GM18870 (cell line): Measurements from ENCODE around the gene STX10.

Experiments
- ATAC-seq: cut with Tn5 transposase; IDR thresholded peaks from one replicate; pipeline ENCODE4 v1.9.1; 2021; ENCODE audit warnings: moderate library complexity; ENCODE audit not compliant: unreplicated experiment

The STX10 gene

DNA sequence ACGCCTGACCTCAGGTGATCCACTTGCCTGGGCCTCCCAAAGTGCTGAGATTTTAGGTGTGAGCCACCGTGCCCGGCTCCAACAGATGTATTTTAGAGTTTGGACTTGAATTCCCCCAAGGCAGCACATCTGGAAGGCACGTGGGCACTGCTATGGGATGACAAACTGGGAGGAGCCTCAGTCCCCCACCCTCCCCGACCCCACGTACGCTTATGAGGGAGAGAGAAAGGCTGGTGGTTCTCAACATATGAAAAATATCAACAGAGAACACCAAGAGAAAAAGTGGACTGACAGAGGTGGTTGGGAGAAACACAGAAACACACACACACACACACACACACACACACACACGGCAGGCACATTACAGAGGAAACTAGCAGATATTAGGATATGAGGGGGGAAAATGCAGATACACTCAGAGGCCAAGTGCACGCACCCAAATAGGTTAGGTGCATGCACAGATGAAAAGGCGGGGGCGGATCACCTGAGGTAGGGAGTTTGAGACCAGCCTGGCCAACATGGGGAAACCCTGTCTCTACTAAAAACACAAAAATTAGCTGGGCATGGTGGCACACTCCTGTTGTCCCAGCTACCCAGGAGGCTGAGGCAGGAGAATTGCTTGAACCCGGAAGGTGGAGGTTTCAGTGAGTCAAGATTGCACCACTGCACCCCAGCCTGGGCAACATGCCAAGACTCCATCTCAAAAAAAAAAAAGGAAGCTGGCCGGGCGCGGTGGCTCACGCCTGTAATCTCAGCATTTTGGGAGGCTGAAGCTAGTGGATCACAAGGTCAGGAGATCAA, 3.2 kb downstream of the STX10 start:
- no peak for ATAC-seq

DNA sequence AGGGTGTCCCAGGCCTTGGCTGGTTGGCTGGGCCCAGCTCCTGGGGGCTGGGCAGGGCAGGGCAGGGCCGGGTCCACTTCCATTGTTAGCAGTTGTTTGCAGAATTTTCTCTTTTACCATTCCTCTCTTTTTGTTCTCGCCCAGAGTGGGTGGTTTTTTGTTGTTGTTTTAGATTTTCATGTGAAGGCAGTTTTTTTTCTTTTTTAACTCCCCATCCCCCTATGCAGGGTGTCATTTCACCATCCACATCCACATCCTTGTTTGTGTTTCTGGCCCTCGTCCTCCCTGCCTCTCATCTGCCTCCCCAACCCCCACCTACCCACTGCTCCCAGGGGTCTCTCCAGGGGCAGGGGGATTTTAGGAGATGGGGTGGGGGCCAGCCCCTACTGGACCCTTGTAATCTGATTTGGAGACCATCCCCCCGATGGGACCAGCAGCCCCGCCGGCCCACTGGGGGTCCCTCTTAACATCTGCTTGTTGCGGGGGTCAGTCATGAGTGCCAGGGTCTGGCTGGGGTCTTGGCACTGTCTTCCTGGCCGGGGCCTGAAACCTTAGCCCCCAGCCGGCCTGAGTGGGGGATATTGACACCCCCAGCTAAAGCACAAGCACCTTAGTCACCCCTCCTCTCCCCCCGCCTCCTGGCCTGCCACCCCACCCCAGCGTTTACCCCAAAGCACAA, 10.4 kb downstream of the STX10 start:
- no peak for ATAC-seq

DNA sequence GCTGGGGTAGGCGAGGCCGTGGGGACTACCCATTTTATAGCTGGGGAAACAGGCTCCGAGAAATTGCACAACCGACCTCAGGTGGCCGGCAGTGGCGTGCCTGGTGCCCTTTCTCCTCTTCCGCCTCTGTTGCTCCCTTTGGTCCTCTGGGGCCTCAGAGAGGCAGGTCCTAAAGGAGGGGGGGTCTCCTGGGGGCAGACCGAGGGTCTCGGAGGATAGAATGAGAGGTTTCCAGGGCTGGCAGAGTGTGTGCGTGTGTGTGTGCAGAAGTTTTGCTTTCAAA, 11.3 kb downstream of the STX10 start:
- ATAC-seq, result no peak

DNA sequence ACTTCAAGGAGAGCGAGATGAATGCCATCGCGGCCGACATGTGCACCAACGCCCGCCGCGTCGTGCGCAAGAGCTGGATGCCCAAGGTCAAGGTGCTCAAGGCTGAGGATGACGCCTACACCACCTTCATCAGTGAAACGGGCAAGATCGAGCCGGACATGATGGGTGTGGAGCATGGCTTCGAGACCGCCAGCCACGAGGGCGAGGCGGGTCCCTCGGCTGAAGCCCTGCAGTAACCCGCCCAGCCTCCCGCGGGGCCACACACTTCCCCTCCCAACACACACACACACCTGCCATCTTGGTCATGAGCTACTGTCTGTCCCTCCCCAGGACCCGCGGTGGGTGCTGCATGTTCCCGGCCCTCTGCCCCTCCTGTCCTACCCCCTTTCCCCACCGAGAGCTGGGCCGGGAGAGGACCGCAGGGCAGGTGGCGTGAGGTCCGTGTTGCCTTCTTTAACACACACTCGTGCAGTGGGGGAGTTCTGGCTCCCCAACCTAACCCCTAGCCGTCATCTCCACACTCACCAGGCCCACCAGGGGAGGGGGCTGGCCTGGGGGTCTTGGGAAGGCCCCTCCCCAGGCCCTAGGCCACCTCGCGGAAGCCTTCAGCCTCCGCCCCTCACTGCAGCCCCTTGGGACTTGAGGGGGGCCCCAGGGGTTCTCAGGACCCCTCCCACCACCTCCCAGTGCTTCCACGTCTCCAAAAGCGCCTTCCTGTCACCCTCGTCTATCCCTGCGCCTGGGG, 11.8 kb downstream of the STX10 start:
- no peak for ATAC-seq

DNA sequence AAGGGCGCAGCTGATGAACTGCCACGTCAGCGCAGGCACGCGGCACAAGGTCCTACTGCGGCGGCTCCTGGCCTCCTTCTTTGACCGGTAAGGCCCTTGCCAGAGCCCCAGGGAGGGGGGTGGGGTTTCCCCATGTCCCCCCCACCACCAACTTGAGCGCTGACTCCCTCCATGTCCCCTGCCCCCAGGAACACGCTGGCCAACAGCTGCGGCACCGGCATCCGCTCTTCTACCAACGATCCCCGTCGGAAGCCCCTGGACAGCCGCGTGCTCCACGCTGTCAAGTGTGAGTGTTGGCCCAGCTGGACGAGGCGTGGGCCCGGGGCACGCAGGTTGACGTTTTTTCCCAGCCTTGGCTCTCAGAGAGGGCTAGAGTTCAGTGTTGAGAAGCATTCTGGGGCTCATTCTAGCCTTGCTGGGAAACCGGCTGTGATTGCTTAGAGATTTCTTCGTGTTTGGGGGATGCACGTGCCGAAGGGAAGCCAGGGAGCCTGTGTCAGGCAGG, 12.8 kb downstream of the STX10 start:
- ATAC-seq, result no peak

DNA sequence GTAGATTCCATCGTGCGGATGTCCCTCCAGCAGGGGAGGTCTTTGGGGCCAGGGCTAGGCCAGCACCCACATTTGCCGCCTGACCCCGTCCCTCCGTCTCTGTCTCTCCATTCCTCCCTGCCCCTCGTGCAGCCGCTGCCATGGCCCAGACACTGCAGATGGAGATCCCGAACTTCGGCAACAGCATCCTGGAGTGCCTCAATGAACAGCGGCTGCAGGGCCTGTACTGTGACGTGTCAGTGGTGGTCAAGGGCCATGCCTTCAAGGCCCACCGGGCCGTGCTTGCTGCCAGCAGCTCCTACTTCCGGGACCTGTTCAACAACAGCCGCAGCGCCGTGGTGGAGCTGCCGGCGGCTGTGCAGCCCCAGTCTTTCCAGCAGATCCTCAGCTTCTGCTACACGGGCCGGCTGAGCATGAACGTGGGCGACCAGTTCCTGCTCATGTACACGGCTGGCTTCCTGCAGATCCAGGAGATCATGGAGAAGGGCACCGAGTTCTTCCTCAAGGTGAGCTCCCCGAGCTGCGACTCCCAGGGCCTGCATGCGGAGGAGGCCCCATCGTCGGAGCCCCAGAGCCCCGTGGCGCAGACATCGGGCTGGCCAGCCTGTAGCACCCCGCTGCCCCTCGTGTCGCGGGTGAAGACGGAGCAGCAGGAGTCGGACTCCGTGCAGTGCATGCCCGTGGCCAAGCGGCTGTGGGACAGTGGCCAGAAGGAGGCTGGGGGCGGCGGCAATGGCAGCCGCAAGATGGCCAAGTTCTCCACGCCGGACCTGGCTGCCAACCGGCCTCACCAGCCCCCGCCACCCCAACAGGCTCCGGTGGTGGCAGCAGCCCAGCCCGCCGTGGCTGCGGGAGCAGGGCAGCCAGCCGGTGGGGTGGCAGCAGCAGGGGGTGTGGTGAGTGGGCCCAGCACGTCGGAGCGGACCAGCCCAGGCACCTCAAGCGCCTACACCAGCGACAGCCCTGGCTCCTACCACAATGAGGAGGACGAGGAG, 14.8 kb downstream of the STX10 start:
- ATAC-seq, result no peak

DNA sequence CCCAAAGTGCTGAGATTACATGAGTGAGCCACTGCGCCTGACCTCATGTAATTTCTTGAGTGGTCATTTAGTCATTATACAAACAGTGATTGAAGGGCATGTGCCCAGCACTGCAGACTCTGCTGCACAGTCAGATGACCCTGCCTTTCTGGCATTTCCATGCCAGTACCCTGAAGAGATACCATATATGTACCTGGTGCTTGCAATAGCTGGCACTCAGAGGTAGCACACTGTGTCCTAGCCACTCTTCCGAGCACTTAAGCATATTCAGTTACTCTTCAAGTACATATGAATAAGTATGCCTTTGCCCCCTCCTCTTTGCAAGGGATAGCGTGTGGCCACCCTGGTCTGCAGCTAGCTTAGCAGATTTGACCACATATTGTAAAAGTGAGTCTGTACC, 15.5 kb downstream of the STX10 start:
- no peak for ATAC-seq

DNA sequence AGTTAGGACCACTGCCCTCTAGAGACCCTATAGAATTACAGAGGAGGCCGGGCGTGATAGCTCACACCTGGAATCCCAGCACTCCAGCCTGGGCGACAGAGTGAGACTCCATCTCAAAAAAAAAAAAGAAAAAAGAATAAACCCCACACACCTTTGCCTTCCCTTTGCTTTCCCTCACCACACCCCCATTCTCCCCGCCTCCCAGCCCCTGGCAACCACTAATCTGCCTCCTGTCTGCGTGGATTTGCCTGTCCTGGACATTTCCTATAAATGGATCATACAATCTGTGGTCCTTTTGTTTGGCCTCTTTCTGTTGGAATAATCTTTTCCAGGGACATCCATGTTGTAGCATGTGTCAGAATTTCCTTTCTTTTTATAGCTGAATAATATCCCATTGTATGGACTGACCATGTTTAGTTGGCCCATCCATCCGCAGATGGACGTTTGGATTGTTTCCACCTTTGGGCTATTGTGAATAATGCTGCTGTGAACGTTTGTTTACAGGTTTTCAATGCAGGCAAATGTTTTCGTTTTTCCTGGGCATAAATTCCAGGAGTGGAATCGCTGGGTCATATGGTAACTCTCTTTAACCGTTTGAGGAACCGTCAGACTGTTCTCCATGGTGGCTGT, 16.8 kb downstream of the STX10 start:
- no peak for ATAC-seq

DNA sequence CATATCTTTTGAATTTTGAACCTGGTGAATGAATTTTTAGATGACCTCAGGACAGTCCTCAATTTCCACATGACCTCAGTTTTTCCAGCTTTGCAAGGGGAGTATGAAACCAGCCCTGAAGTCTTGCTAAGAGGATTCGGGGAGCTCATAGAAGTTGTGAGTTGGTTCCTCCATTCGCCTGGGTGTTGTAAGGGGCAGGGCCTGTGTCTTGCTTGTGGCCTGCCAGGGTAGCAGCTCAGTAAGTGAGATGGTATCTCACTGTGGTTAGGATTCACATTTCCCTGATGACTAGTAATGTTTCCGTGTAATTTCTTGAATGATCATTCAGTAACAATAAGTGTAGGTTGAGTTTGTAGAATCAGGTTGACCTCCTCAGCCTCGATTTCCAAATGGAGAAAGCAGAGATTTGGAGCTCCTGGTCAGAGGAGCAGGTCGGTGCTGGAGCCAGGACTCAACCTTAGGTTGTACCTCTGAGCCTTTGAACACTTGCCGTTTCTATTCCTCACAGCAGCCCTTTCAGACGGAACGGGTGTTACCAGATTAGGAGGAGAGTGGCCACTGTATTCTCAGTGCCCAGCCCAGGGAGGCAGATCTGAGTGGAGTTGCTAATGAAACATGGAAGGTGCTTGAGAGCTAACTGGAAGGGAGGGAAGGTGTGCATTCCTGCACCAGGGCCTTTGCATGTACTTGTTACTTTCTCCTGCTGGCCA, 17.5 kb downstream of the STX10 start:
- no peak for ATAC-seq

DNA sequence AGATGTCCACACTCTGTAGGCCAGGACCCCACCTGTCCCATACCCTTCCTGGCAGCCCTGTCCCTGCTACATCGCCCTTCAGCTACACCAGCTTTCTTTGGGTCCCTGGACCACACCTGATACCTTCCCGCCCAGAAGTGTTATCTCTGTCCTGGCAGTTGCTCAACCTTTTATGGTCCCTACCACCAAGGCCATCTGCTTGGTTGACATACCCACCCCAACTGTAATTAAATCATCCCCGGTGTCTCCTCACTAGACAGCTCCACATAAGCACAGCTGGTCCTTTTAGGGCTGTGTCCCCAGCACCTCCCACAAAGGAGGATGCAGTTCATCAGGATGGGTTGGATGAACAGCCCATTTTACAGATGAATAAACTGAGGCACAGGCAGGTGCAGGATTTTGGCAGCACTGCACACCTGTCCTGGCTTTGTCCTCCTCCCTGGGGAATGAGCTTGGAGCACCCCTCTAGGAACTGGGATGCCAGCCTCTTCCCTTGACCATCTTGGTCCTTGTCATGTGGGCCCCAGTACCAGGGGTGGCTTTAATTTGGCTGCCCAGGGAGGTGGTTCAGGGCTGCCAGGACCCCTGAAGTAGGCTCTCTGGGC, 19.2 kb downstream of the STX10 start:
- ATAC-seq, result no peak

DNA sequence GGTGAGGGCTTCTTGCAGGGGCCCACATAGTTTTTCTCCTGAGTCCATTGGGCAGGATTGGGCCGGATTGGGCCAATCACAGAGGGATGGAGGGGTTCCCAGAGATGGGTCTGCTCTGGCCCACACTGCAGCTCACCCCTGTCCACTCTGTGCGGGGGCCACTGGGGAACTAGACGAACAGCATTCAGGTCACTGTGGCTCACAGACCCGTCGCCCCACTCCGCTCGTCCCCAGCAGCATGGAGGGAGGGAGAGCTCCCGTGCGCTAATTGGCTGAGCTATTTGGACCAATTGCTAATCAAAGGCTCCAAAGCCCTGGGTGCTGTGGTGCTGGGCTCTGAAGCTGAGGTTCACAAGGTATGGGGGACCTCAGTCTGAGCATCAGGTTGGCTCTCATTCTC, 20.8 kb downstream of the STX10 start:
- ATAC-seq, result no peak

DNA sequence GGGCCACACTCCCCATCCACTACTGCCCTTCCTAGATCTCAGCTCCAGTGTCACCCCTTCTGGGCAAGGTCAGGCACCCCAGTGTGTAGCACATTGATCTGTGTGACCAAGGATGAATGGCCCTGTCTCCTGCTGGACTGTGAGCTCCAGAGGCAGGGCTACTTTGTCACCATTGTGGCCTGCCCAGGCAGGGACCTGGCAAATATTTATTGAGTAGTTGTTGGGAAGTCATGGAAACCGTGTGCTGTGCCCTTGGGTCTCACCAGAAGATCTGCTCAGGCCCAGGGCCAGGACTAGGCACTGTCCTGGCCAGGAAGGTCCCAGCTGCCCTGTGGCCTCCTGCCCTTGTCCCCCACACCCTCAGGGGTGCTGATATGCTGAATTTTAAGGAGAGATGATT, 21.6 kb downstream of the STX10 start:
- ATAC-seq, result no peak

DNA sequence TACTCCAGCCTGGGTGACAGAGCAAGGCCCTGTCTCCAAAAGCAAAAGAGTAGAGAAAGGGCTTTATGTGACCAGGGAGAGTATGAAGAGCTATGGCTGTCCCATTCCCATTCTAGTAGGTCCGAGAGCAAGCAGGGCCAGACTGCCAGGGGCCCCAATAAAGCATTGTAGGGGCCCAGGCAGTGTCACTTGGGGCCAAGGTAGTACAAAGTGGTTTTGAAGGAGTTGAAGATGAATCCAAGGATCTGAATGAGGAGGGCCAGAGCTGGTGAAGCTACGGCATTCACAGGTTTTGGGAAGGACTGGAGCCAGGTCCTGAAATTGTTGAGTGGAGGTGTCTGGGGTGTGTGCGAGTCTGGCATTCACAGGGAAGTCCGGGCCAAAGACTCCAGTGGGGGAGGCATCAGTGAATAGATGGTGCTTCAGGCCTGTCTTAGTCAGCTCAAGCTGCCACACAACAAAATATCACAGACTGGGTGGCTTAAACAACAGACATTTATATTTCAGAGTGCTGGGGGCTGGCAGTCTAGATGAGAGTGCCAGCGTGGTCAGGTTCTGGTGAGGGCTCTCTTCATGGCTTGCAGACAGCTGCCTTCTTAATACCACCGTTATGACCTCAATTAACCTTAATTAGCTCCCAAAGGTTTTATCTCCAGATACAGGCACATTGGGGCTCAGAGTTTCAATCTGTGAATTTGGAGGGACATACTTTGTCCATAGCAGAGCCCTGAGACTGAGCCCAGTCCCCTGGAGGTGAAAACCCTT, 22.2 kb downstream of the STX10 start:
- no peak for ATAC-seq

DNA sequence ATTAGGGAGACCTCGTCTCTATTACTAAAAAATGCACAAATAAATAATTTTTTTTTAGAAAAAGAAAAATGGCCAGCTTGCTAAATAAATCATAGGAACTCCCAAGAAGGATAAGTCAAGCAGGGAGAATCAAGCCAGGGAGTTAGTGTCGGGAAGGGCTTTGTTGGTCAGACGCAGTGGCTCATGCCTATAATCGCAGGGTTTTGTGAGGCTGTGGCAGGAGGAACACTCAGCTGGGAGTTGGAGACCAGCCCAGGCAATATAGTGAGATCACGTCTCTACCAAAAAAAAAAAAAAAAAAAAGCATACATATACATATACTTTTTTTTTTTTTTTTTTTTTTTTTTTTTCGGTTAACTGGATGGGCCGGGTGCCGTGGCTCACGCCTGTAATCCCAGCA, 23.1 kb downstream of the STX10 start:
- ATAC-seq, result no peak

DNA sequence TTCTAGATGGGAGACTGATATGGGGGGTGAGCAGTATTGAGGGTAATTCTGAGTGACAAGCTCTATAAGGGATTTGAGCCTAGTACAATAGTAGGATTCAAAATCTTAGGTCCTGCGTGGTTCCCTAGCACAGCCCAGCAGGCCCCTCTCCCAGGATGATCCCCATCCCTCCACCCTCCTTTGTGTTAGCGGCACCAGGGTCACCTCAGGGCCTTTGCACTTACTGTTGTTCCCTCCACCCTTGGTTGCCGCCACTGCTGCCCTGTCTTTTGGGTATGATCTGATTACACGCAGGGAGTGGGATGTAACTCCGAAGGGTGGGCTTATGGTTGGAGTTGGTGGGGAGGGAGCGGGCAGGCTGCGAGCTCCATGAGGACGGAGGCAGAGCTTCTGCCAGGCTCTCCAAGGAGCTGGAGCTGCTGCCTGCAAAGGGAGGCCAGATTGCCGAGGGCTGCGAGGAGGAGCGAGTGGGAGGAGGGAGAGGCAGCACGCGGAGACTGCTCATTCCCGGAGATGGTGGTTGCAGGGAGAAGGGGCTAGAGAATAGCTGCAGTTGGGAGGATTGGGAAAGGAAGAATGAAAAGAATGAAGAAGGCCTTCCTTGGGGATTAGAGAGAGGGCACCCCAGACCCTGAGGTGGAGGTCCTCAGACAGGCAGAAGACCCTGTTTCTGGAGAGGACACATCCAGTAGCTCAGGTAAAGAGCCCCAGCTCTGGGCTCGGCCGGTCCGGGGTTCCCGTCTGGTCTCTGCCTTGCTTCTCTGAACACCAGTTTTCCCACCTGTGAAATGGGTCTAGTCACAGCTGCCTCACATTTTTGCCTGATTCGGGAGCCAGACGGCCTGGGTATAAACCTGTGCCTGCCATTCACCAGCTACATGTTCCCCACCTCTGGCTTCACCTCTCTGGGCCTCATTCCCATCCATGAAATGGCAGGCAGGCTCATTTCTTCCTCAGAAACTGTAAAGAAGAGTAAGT, 26.9 kb downstream of the STX10 start:
- ATAC-seq, result no peak

DNA sequence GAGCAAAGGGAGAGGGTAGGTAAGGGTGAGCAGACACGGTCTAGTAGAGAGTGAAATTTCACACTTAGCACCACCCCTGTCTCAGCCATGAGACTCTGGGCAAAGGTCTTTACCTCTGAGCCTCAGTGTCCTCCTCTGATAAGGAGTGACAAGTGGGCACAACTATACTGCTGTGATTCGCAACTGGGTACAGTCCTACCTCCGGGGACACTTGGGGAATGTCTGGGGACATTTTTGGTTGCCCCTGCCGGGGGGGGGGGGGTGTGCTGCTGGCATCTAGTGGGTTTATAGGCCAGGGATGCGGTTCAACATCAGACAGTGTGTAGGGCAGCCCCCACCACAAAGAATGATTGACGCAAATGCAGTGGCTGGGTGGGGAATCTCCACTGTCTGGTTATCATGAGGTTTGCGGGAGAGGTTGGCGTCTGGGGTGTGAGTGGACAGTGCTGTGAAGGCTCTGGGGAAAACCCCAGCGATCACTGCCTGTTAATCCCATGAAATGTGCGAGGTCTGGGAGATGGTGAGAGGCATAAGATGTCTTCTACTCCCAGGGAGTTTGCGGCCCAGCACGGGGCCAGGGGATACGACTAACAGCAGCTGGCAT, 27.8 kb downstream of the STX10 start:
- no peak for ATAC-seq
